Retina (tissue), 1 donor: ENCODE data around the gene PHF20.
"Not testable (repeated sequence)": the region's sequence is repeated elsewhere in the genome, so short reads cannot be mapped to it uniquely, and the experiment has no call there.

Experiments used
- DNase-seq: peaks from one replicate; pipeline ENCODE4 v3.0.0-alpha.2; 2016

PHF20 gene

DNA sequence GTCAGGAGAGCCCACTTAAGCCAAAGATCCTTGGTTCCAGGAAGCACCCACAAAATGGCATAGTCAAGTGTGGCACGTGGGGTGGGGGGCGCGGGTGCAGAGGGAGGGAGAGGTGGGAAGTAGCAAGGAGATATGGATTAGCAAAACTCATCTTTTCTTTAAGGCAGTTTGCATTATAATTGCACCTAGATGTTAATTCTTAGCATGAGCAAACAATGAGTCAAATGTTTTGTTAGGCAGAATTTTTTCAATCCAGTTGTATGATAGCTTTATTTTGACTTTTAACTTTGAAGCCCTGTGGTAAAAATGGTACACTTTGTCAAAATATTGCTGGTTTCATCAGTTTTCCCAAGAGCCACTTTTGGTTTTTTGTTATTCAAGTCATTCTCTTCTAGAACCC is 167.4 kb downstream of the PHF20 start:
- no peak for DNase-seq

DNA sequence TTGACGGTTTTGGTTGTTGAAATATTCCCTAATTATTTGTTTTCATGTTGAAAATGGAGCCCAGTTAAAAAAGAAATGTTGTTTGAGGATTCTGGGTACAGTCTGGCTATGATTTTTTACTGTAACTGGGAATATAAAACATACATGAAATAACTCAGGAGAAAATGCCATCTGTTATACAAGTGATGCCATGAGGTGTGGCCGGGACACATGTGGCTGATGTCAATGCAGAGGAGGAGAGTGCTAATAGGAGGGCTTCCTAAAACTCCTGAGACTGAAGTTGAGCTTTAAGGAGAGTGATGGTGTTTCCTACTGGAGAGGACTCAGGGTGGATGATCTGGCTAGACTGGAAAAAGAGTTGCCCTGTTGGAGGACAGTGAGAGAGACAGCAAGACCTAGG is 169.8 kb downstream of the PHF20 start:
- no peak for DNase-seq

DNA sequence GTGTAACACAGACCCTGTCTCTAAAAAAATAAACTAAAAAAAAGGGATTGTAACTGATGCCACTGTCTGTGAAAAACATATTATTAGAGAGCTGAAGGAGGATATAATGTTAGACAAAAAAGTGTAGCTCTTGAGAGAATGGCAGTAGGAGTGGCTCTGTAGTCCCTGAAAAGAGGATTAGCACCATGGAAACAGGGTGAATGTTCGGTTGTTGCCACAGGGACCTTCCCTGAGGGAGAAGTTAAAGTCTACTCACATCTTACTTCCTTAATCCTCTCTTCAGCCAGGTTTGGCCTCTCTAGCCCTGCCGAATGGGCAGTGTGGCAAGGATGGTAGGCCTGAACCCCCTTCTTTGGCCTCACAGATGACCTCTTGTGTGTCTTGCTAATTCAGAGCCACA is 170.4 kb downstream of the PHF20 start:
- no peak for DNase-seq

DNA sequence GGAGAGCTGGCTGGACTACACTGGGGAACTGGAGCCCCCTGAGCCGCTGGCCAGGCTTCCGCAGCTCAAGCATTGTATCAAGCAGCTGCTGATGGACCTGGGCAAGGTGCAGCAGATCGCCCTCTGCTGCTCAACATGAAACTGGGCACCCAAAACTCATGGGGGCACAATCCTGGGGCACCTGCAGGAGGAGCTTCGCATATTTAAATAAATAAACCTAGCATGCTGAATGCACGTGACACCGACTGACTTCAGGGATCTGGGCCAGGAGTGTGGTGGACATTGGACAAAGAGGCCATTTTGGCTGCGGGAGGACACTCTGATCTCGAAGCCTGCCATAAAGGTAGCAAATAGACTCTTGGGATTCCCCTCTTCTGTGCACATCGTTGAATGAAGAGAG is 175.7 kb downstream of the PHF20 start:
- DNase-seq: no peak

DNA sequence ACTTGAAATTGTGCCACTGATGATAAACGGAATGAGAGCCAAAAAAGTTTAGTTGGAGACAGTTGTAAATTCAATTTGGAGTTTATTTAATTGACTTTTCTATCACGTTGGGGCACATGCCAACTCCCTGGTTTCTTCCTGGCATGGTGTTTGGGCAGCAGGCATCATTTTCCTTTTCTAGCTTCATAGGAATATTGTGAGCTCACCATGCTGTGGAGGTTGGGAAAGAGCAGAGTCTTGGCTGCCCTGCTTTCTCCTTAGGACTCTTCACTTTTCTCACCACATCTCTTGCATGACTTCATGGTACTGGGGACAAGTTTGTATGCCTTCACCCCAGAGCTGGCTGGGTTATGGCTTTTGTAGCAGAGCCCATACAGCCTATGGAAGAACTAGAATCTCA is 176.1 kb downstream of the PHF20 start:
- DNase-seq: no peak

DNA sequence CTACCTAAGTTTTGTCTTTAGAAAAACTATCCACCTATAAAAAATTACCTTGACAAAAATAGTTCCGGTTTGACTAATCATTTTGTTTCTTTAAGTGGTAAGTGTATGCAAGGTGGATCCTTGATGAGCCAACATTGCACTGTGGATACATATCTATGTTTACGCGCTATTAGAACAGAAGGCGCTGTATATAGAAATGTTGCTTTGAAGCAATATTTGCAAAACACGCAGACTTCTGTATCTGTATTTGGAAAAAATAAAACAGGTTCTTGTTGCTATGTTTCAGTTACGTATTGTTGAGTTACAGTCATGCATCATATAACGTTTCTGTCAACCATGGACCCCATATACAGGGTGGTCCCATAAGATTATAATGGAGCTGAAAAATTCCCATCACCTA is 178.3 kb downstream of the PHF20 start:
- DNase-seq: no peak

DNA sequence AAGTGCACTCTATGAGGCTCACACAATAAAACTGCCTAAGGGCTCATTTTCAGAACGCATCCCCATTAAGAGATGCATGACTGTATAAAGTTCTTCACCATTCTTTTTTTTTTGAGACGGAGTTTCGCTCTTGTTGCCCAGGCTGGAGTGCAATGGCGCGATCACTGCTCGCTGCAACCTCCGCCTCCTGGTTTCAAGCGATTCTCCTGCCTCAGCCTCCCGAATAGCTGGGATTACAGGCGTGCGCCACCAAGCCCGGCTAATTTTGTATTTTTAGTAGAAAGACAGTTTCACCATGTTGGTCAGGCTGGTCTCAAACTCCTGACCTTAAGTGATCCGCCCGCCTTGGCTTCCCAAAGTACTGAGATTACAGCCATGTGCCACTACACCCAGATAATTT is 180.3 kb downstream of the PHF20 start:
- DNase-seq: not testable (repeated sequence)

DNA sequence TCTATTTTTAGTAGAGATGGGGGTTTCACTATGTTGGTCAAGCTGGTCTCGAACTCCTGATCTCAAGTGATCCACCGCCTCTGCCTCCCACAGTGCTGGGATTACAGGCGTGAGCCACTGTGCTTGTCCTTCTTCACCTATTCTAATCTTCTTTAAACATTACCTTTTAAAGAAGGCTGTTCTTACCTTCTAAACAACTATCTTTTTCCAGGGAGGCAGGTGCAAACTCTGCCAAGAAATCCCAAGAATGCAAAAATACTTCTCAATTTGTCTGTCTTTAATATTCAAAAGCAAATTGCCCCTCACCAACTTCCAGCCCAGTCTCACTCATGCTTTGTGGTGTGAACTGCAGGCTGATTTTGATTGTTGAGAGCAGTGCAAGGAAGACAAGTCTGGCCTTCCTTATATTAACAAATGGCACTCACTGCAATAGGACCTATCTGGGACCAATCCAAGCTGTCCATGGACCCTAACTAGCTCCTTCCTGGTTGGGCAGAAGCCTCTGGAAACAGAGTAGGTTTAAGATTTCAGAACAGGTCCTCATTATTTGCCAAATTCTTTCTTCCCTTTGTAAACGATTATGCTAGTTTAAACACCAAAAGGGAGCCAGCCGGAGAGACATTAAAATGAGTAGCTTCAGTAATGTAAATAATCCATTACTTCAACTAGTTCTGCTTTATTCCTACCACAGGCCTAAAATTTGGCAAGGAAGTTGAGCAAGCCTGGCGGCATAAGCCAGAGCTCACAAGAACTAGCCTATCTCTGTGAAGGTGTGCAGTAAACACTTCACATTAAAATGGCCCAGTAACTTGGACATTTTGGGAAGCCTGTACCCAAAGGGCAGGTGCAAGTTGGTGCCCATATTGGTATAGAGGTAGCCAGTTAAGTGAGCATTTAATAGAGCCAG is 180.9 kb downstream of the PHF20 start:
- DNase-seq: no peak

DNA sequence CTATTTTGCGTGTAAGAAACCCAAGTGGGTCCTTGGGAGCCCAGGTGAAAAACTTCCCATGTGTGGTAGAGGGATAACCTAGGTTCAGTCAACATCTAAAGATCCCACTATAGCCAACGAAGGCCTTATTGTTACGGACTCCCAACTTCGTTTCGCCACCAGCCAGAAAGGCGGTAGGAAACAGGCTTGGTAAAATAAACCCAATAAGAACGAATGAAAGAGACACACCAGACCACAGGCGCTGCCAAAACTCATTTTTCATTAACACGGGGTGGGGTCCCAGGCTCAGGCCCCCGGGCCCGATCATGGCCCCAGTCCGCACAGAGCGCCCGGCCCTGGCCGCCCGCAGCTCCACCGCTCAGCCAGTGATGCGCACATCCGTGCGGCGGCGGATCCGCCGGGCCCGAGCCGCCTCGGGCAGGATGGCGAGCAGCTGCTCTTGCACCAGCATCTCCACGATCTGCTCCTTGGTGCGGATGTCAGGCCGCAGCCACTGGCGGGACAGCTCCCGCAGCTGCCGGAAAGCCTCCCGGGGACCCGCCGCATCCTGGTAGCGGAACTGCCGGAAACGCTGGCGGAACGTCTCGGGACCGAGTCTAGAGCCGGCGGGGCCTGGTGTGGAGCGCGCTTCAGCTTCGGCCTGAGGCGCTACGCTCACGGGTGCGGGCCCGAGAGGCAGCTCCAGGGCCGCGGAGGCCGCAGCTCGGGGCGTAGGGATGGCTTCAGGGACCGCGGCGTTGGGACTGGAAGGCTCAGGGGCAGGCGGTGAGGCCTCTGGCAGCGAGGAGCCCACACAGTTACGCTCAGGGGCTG is 181.8 kb downstream of the PHF20 start:
- no peak for DNase-seq

DNA sequence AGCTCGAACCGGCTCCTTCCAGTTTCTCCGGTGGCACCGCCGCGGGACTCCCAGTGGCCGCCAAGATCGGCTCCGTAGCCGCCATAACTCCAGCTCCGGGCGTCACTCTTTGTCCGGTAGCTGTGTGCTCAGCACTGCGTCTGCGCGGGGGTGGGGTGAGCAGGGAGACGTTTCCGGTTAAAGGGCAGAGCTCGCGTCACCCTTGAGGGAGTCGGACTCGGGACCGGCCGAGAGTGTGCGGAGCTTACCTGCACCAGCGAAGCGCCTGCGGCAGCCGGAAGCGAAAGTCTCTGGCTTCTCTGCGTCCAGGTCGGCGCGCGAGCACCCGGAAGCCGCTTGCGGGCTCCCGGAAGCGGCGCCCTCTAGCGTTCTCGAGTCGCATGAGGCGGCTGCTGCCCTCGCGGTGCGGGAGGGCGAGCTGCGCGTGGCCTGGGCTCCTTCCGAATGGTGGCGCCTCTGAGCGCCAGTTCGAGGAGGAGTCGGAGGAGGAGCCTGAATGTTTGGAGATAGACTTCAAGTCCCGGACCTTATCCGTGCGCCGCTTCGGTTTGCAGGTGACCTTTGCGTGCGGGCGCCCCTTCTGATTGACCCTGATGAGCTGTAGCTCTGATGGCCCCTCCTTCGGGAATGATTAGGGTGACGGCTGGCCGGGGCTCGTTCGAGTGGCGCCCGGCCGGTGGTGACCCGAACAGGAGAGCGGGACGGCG is 182.5 kb downstream of the PHF20 start, which contains the start of gene SCAND1:
Gene SCAND1, minus strand, starts transcription at position 303 of the 707 bp plus-strand sequence. Its CDS starts 218 bp downstream, at position 85.
- DNase-seq: peak; percentile 99

DNA sequence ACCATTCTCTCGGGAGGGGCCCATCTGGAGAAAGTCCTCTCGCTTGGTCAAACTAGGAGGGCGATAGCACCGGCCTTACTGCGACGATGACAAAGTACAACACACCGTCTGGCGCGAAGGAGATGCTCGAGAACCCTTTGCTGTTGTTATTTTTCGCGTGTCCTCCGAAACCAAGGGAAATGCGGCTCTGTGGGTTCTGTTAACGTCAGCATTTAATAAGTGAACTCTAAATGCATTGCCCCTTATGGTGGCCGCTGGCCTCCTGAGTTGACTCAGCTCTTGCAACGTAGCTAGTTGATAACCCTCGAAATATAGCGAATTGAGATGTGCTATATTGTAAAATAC is 183.1 kb downstream of the PHF20 start:
- no peak for DNase-seq

DNA sequence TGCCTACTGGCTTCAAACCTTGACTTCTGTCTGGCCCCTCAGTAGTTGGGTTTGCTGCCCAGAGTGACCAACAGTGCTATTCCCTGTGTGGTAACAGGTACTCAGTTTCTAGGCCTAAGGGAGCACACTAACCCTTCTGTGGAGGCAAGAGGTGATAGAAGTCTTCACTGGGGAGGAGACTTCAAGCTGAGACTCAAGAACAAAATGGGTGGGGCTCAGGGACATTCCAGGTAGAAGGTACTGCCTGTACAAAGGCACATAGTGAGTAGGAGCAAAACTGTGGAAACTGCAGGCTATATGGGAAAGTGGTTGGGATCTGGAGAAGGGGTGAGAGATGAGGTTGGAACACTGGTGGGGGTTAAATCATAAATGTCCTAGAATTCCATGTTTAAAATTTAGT is 184.8 kb downstream of the PHF20 start:
- DNase-seq: no peak

DNA sequence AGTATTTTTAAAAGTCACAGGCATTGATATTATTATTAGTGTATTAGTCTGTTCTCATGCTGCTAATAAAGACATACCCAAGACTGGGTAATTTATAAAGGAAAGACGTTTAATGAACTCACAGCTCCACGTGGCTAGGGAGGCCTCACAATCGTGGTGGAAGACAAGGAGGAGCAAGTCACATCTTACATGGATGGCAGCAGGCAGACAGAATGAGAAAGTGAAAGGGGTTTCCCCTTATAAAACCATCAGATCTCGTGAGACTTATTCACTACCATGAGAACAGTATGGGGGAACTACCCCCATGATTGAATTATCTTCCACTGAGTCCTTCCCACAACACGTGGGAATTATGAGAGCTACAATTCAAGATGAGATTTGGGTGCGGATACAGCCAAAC is 187.5 kb downstream of the PHF20 start:
- DNase-seq: not testable (repeated sequence)

DNA sequence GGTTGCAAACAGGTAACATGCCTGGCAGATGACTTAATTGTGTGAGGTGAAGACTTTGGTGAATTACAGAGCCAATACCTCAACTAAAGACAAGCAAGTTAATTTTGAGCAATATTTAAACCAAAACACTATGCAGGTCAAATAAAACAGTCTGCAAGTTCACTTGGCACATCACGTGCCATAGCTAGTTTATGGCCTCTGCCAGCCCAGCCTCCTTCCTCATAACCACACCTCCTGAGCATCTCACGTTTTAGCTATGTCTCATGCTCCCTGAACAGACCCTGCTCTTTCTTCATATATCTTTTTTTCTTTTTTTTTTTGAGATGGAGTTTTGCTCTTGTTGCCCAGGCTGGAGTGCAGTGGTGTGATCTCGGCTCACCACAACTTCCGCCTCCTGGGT is 192.1 kb downstream of the PHF20 start:
- no peak for DNase-seq

DNA sequence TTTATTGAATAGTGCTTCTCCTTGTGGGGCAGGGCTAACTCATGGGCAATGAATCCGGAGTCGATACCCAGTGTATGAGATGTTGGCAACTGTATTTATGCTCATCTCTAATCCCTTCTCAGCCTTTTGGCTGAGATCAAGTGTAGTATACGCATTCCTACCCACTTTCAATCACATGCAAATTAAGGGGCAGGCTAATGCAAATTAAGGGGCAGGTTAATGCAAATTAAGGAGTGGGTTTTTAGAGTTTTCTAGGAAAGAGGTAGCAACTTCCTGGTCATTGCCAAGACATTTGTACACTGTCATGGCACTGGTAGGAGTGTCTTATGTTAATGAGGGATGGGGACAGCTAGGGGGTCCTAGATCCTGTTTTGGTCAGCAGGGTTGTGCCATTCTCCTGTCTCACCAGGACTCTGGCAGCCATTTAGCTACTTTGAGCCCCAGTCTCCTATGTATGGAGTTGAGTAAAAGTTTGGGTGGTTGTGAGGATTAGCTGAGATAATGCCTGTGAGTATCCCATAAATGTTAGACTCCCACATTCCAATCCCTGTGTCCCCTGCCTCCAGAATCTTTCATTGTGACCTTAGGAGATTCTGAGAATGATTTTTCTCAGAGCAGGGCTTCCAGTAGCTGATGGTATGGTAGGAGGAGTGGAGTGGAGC is 196.3 kb downstream of the PHF20 start, which contains the start of gene CNBD2:
Gene CNBD2, plus strand, starts transcription at position 612 of the 662 bp plus-strand sequence. CDS start 173 bp downstream, outside the sequence.
- DNase-seq: no peak

DNA sequence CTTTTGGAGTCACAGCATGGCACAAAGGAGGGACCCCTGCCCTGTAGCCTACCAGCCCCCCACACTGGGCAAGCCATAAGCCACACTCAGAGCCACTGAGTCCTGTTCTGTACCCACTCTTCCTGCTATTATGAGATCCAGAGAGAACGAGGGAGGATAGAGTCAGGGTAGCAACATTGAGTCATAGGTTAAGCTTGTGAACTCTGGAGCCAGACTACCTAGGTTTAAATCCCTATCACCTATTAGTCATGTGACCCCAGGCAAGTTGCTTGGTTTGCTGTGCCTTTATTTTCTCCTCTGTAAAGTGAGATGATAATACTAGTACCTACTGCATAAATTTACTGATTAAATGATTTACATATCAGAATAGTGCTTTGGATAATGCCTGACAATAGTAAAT is 197.1 kb downstream of the PHF20 start:
- DNase-seq: no peak

DNA sequence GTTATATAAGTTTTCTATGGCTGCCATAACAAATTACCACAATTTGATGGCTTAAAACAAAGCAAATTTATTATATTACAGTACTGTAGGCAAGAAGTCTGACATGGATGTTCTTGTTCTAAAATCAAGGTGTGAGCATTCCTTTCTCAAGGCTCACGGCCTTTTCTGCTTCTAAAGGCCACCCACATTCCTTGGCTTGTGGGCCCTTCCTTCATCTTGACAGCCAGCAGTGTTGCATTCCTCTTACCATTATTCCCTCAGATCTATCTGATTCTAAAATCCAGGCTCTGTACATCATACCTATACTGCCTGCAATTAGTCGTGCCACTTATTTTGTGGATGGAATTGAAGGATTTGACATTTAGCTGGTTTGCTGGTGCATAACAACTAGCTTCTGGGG is 200.2 kb downstream of the PHF20 start:
- no peak for DNase-seq

DNA sequence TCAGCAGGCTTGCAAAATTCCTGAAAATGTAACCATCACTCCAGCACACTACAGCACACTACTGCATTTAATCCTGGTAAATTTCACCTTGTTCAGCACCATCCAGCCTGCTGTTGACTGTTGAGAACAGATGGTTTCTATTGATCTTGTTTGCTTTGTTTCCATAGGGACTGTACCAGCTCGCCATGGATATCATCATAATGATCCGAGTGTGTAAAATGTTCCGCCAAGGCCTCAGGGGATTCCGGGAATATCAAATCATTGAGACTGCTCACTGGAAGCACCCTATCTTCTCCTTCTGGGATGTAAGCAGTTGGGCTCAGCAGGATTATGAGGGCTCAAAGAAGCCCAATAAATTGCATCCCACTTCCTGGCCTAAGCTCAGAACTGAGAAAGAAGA is 200.6 kb downstream of the PHF20 start:
- peak; percentile 43 for DNase-seq

DNA sequence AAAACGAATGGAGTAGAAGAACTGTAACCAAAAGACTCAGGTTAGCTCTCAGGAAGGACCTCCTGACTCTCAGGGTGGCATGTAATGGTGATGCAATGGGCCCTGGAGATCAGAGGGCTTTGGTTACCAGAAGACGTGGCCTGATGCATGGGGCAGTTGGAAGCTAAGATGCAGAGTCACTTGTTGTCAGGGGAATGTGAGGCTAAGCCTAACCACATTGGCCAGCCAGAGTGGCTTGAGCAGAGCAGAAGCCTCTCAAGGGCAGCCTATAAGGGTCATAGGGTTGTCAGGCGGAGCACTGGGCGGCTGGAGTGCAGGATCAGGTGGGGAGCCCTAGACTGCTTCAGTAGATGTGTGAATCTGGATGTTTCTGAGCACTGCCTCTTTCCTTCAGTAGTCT is 202.4 kb downstream of the PHF20 start:
- DNase-seq: no peak

DNA sequence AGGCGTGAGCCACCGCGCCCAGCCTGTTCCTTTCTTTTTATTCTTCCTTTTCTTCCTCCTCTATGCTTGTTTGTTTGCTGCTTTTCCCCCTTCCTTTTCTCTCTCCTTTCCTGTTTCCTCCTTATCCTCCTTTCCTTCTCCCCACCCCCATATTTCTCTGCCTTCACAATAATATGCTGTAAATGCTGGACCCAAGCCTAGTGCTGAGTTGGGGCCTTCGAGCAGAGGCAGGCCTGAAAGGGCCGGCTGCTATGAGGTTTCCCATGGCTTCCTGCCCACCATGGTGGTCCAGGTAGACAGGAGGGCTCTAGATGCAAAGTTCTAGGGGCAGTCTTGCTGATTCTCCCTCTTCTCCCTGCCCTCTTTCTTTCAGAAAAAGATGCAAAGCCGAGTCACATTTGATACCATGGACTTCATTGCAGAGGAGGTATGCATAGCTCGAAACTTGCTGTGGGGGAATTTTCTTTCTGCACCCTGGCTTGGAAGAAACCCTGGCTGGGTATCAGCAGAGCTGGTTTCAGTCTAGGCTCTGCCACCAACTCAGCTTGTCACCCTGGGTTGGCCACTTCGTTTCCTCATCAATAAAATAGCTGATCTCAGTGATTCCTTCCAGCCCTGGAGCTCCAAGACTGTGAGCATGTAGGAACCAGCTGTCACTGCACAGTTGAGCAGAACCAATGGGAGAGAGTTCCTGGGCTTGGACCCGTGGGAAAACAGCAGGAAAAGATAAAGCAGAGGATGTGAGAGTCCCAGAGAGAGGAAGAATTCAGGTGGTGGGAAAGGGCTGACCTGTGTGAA is 204.0 kb downstream of the PHF20 start:
- no peak for DNase-seq

DNA sequence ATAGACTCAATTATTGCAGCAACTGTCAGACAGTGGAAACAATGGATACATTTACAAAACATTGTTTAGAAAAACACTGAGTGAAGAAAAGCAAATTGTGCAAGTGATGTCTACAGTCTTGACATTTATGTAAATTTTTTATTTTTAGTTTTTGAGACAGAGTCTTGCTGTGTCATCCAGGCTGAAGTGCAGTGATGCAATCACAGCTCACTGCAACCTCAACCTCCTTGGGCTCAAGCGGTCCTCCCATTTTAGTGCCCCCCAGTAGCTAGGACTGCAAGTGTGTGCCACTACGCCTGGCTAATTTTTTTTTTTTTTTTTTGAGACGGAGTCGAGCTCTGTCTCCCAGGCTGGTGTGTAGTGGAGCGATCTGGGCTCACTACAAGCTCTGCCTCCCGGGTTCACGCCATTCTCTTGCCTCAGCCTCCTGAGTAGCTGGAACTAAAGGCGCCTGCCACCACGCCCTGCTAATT is 206.3 kb downstream of the PHF20 start:
- DNase-seq: no peak

DNA sequence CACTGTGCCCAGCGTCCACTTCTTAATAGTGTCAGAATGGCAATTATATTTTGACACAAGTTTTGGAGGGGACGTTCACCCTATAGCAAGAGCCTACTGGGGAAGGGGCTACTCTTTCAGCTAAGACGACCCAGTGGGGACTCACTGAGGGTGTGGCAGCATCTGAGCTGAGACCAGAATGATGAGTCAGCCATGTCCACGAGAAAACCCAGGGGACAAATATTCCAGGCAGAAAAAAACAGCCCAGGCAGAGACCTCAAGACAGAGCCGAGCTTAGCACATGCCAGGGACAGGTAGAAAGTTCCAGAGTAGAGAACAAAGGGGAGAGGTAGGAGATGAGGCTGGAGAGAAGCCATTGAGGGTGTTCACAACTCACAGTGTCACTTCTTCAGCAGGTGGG is 207.7 kb downstream of the PHF20 start:
- no peak for DNase-seq
